ENCODE data around the gene TSPAN10.

- TF ChIP-seq POLR2A (IDR thresholded peaks at IDR 0.05), result no peak
- TF ChIP-seq CTCF (IDR thresholded peaks at IDR 0.05), result no peak
Measured at GRCh38 chr17:81603846-81604610, 33.0 kb upstream of the TSPAN10 start.
